ENCODE data around the gene CDH4. TPM values are rescaled to one million over a fixed set of nuclear protein-coding genes. Genes with fewer than 3 reads are reported as not detected.

Gene CDH4
- total RNA-seq, 1 experiment from 2014 or later: not detected

- no peaks in the 10 kb centered on the region for H3K79me2 ChIP-seq (ENCODE audit: low read depth)
- H3K4me3 ChIP-seq: no peak overlapping the region
- no peak overlapping the region for H2AFZ ChIP-seq
- no peaks in the 10 kb centered on the region for H3K9me2 ChIP-seq (ENCODE audit: insufficient read depth)
- CTCF ChIA-PET: no interaction called here
- no peaks in the 10 kb centered on the region; the same call in 1 of the 2 replicates for H3K9me3 ChIP-seq (ENCODE audit: insufficient read depth, low read depth)
- H3K36me3 ChIP-seq (ENCODE audit: low read depth): no peaks in the 10 kb centered on the region
- H3K4me2 ChIP-seq: no peak overlapping the region
- intact Hi-C loops (cut with micrococcal nuclease; ENCODE audit: unreplicated experiment): no loop called here
- TF ChIP-seq CTCF (conservative IDR thresholded peaks at IDR 0.05) (no peak), EZH2 (IDR thresholded peaks at IDR 0.05; ENCODE audit: low read depth) (peak; percentile 67; the same call in 1 of the 2 replicates)
- BruUV-seq (replicated peaks): no TSS peak
- no peak for DNase-seq
- H3K4me1 ChIP-seq (replicated peaks; ENCODE audit: insufficient read depth): no peaks in the 10 kb centered on the region
- H3F3A ChIP-seq (ENCODE audit: insufficient read depth, low read depth): no peaks in the 10 kb centered on the region
- no peak overlapping the region for H3K27ac ChIP-seq
- peaks cover 5% of the 10 kb centered on the region for H4K20me1 ChIP-seq (ENCODE audit: insufficient read depth)
- H3K27me3 ChIP-seq (ENCODE audit: insufficient read depth, low read depth): peaks cover 100% of the 10 kb centered on the region
- POLR2A ChIA-PET (ENCODE audit: unreplicated experiment): no interaction called here
Observed at GRCh38 chr20:61507778-61508177, 255.7 kb downstream of the CDH4 start.

GRCh38 chr20:61508301-61509096 is 256.4 kb downstream of the CDH4 start:
- no peak overlapping the region for H3K4me2 ChIP-seq
- BruUV-seq (replicated peaks): no TSS peak
- TF ChIP-seq CTCF (conservative IDR thresholded peaks at IDR 0.05): no peak
- TF ChIP-seq EZH2 (IDR thresholded peaks at IDR 0.05; ENCODE audit: low read depth): no peak
- intact Hi-C loops (cut with micrococcal nuclease; ENCODE audit: unreplicated experiment): no loop called here
- no peak overlapping the region for H2AFZ ChIP-seq
- no peaks in the 10 kb centered on the region for H3K36me3 ChIP-seq (ENCODE audit: low read depth)
- ChIA-PET CTCF (no interaction called here), POLR2A (ENCODE audit: unreplicated experiment) (no interaction called here)
- no peaks in the 10 kb centered on the region; the same call in 1 of the 2 replicates for H3K9me3 ChIP-seq (ENCODE audit: insufficient read depth, low read depth)
- no peaks in the 10 kb centered on the region for H3F3A ChIP-seq (ENCODE audit: insufficient read depth, low read depth)
- no peak overlapping the region for H3K4me3 ChIP-seq
- no peaks in the 10 kb centered on the region for H3K9me2 ChIP-seq (ENCODE audit: insufficient read depth)
- H4K20me1 ChIP-seq (ENCODE audit: insufficient read depth): peaks cover 5% of the 10 kb centered on the region
- H3K27ac ChIP-seq: no peak overlapping the region
- no peaks in the 10 kb centered on the region for H3K79me2 ChIP-seq (ENCODE audit: low read depth)
- H3K27me3 ChIP-seq (ENCODE audit: insufficient read depth, low read depth): peaks cover 100% of the 10 kb centered on the region
- H3K4me1 ChIP-seq (replicated peaks; ENCODE audit: insufficient read depth): no peaks in the 10 kb centered on the region
- no peak for DNase-seq

- H3K27ac ChIP-seq: no peak overlapping the region
- no peak for TF ChIP-seq CTCF (conservative IDR thresholded peaks at IDR 0.05)
- no peak for TF ChIP-seq EZH2 (IDR thresholded peaks at IDR 0.05; ENCODE audit: low read depth)
- intact Hi-C loops (cut with micrococcal nuclease; ENCODE audit: unreplicated experiment): no loop called here
- no peak overlapping the region for H3K4me2 ChIP-seq
- peaks cover 97% of the 10 kb centered on the region for H3K27me3 ChIP-seq (ENCODE audit: insufficient read depth, low read depth)
- H3K9me3 ChIP-seq (ENCODE audit: insufficient read depth, low read depth): no peaks in the 10 kb centered on the region; the same call in 1 of the 2 replicates
- no peaks in the 10 kb centered on the region for H3K79me2 ChIP-seq (ENCODE audit: low read depth)
- no peak overlapping the region for H2AFZ ChIP-seq
- H3K4me3 ChIP-seq: no peak overlapping the region
- H3F3A ChIP-seq (ENCODE audit: insufficient read depth, low read depth): no peaks in the 10 kb centered on the region
- ChIA-PET CTCF (no interaction called here), POLR2A (ENCODE audit: unreplicated experiment) (no interaction called here)
- DNase-seq: no peak
- no peaks in the 10 kb centered on the region for H3K36me3 ChIP-seq (ENCODE audit: low read depth)
- no TSS peak for BruUV-seq (replicated peaks)
- no peaks in the 10 kb centered on the region for H3K9me2 ChIP-seq (ENCODE audit: insufficient read depth)
- no peaks in the 10 kb centered on the region for H3K4me1 ChIP-seq (replicated peaks; ENCODE audit: insufficient read depth)
- H4K20me1 ChIP-seq (ENCODE audit: insufficient read depth): peaks cover 5% of the 10 kb centered on the region
Observed at GRCh38 chr20:61510778-61511330, 258.8 kb downstream of the CDH4 start.
